Measurements from ENCODE around the gene NFATC1. TPM values are rescaled to one million over a fixed set of nuclear protein-coding genes. Genes with fewer than 3 reads are reported as not detected.

The NFATC1 gene
- polyA plus RNA-seq, 1 donor from 2014 or later = 0.37 TPM

DNA sequence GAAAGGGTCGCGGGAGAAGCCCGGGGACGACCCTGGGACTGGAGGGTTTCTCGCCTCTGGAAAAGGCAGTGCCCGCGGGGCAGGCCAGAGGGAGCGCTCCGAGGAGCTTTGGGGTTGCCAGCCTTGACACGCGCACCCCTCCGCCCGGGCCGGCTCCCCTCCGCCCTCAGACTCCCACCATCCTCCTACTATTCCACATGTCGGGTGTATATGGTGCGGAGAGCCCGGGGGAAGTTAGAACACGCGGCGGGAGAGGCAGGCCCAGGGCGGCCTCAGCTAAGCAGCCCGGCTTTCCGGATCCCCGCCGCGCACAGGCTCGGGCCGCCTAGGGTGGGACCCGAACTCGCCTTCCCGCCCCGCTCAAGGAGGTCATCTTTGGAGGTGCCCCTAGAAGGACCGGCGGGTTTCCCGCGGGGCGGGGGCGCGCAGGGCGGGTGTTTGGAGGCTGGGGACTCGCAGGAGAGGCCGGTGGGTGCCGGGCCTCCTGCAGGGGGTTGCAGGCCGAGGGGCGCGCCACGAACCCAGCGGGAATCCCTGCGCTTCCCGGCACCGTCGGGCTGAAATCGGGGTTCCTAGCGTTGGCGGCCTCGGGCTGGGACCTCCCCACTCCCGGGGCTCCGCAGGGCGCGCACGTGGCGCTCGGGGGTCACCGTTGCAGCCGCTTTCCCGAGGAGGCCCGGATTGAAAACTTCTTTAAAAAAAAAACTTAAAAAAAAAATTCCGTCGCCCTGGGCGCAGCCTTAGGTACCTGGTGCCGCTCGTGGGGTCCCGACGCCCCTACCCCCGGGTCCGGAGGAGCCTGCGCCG, 3.7 kb downstream of the NFATC1 start:
- no peak overlapping the region for H3K27ac ChIP-seq (ENCODE audit: low read length)
- peaks cover 54% of the 10 kb centered on the region for H3K27me3 ChIP-seq (ENCODE audit: insufficient read depth, low read depth, low read length)
- H2AFZ ChIP-seq (ENCODE audit: low read depth, low read length) = no peak overlapping the region
- TF ChIP-seq, protein P1, sequence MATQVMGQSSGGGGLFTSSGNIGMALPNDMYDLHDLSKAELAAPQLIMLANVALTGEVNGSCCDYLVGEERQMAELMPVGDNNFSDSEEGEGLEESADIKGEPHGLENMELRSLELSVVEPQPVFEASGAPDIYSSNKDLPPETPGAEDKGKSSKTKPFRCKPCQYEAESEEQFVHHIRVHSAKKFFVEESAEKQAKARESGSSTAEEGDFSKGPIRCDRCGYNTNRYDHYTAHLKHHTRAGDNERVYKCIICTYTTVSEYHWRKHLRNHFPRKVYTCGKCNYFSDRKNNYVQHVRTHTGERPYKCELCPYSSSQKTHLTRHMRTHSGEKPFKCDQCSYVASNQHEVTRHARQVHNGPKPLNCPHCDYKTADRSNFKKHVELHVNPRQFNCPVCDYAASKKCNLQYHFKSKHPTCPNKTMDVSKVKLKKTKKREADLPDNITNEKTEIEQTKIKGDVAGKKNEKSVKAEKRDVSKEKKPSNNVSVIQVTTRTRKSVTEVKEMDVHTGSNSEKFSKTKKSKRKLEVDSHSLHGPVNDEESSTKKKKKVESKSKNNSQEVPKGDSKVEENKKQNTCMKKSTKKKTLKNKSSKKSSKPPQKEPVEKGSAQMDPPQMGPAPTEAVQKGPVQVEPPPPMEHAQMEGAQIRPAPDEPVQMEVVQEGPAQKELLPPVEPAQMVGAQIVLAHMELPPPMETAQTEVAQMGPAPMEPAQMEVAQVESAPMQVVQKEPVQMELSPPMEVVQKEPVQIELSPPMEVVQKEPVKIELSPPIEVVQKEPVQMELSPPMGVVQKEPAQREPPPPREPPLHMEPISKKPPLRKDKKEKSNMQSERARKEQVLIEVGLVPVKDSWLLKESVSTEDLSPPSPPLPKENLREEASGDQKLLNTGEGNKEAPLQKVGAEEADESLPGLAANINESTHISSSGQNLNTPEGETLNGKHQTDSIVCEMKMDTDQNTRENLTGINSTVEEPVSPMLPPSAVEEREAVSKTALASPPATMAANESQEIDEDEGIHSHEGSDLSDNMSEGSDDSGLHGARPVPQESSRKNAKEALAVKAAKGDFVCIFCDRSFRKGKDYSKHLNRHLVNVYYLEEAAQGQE (IDR thresholded peaks at IDR 0.05; ENCODE audit: borderline replicate concordance) = no peak
- TF ChIP-seq EZH2 (IDR thresholded peaks at IDR 0.05; ENCODE audit: borderline replicate concordance, insufficient read depth, low read length, poor library complexity, severe bottlenecking) = peak; percentile 92
- no peaks in the 10 kb centered on the region for H3K9me3 ChIP-seq (ENCODE audit: low read length)
- peak overlapping the region; percentile 37 for H3K4me3 ChIP-seq (ENCODE audit: low read length)
- no peaks in the 10 kb centered on the region for H3K36me3 ChIP-seq (ENCODE audit: insufficient read depth, low read length)
- H3K9me2 ChIP-seq (ENCODE audit: insufficient read depth, low read length) = no peaks in the 10 kb centered on the region
- H3K79me2 ChIP-seq (replicated peaks; ENCODE audit: insufficient read depth, low read length) = no peaks in the 10 kb centered on the region
- H3K4me2 ChIP-seq (ENCODE audit: low read length) = no peak overlapping the region
- no peaks in the 10 kb centered on the region for H4K20me1 ChIP-seq (ENCODE audit: insufficient read depth)
- H3K9ac ChIP-seq (ENCODE audit: low read length) = no peak overlapping the region
- no peaks in the 10 kb centered on the region for H3F3A ChIP-seq (ENCODE audit: insufficient read depth, low read length, poor library complexity, severe bottlenecking)

DNA sequence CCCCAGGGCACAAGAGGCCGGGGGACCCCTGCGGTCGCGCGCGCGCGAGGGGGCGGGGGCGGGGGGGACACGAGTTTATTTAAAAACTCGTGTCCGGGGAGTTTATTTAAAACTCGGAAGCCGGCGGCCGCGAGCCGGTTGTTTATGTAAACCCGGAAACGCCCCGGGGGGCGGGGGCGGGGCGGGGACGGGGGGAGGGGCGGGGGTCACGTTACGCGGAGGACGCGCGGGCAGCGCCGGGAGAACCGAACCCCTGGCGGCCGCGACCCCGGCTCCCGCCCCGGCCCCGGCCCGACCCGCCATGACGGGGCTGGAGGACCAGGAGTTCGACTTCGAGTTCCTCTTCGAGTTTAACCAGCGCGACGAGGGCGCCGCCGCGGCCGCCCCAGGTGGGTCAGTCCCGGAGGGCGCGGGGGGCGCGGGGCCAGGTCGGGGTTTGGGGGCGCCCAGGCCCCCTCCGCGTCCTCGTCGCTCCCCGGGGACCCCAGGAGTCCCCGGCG, 4.4 kb downstream of the NFATC1 start:
- Histone ChIP-seq H3K27me3 (ENCODE audit: insufficient read depth, low read depth, low read length) (peaks cover 47% of the 10 kb centered on the region), H2AFZ (ENCODE audit: low read depth, low read length) (no peak overlapping the region), H3K79me2 (replicated peaks; ENCODE audit: insufficient read depth, low read length) (no peaks in the 10 kb centered on the region), H4K20me1 (ENCODE audit: insufficient read depth) (no peaks in the 10 kb centered on the region), H3K9ac (ENCODE audit: low read length) (no peak overlapping the region), H3K36me3 (ENCODE audit: insufficient read depth, low read length) (no peaks in the 10 kb centered on the region), H3F3A (ENCODE audit: insufficient read depth, low read length, poor library complexity, severe bottlenecking) (no peaks in the 10 kb centered on the region), H3K9me2 (ENCODE audit: insufficient read depth, low read length) (no peaks in the 10 kb centered on the region), H3K9me3 (ENCODE audit: low read length) (no peaks in the 10 kb centered on the region), H3K4me2 (ENCODE audit: low read length) (no peak overlapping the region), H3K4me3 (ENCODE audit: low read length) (peak overlapping the region; percentile 37), H3K27ac (ENCODE audit: low read length) (no peak overlapping the region)
- TF ChIP-seq SMC3 (conservative IDR thresholded peaks at IDR 0.05; ENCODE audit: poor library complexity) = no peak
- TF ChIP-seq MXI1 (conservative IDR thresholded peaks at IDR 0.05; ENCODE audit: poor library complexity, severe bottlenecking) = no peak
- TF ChIP-seq EZH2 (IDR thresholded peaks at IDR 0.05; ENCODE audit: borderline replicate concordance, insufficient read depth, low read length, poor library complexity, severe bottlenecking) = no peak
- no peak for TF ChIP-seq EP300 (conservative IDR thresholded peaks at IDR 0.05; ENCODE audit: poor library complexity, severe bottlenecking)
- TF ChIP-seq, protein P2, sequence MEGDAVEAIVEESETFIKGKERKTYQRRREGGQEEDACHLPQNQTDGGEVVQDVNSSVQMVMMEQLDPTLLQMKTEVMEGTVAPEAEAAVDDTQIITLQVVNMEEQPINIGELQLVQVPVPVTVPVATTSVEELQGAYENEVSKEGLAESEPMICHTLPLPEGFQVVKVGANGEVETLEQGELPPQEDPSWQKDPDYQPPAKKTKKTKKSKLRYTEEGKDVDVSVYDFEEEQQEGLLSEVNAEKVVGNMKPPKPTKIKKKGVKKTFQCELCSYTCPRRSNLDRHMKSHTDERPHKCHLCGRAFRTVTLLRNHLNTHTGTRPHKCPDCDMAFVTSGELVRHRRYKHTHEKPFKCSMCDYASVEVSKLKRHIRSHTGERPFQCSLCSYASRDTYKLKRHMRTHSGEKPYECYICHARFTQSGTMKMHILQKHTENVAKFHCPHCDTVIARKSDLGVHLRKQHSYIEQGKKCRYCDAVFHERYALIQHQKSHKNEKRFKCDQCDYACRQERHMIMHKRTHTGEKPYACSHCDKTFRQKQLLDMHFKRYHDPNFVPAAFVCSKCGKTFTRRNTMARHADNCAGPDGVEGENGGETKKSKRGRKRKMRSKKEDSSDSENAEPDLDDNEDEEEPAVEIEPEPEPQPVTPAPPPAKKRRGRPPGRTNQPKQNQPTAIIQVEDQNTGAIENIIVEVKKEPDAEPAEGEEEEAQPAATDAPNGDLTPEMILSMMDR (IDR thresholded peaks at IDR 0.05; ENCODE audit: poor library complexity, severe bottlenecking) = no peak
- TF ChIP-seq, protein P1 (IDR thresholded peaks at IDR 0.05; ENCODE audit: borderline replicate concordance) = no peak
- no peak for TF ChIP-seq POLR2AphosphoS5 (IDR thresholded peaks at IDR 0.05)
- TF ChIP-seq RAD21 (conservative IDR thresholded peaks at IDR 0.05) = no peak
